HepG2 (cell line): Measurements from ENCODE around the gene IRS2.

Experiments
- RFX5 ChIP-seq: IDR thresholded peaks from 2 replicates; pipeline ENCODE4 v1.6.1; 2011; ENCODE audit warnings: low read depth, low read length, improper control_type of control experiment
- SPEN ChIP-seq: sonication (generic); formaldehyde crosslinking; IDR thresholded peaks from 2 replicates; pipeline ENCODE4 v1.5.1; 2020; ENCODE audit warnings: low read depth, mild to moderate bottlenecking, missing genetic modification reagents

- TF ChIP-seq RFX5 = no peak
- TF ChIP-seq SPEN (CRISPR knock-in tag) = no peak
These were observed 5.5 kb downstream of the IRS2 start for GRCh38 chr13:109780845-109781383.
